ENCODE measurements around the gene RPL10A.

The RPL10A gene

DNA sequence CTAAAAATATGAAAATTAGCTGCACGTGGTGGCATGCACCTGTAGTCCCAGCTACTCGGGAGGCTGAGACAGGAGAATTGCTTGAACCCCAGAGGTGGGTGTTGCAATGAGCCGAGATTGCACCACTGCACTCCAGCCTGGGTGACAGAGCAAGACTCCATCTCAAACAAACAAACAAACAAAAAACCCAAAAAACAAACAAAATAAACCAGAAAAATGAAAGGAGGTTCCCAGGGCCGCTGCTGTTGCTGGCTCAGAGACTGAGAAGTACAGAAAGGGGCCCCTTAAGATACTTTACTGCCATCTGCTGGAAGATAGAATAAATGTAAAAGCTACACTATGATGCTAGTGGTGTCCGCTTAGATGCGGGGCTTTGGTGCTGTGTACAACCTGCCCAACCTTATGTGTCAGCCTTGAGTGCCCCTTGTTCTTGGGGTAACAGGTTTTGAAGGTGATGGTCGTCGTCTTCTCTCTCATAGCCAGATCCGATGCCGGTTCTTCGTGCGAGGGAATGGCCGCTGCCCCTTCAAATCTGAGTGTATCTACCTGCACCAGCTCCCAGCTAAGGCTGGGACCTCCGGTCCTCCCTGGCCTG, 18.8 kb upstream of the RPL10A start:
- DNase-seq = peak in 7 of 14 donors; percentile 11 to 65 (median 18)

DNA sequence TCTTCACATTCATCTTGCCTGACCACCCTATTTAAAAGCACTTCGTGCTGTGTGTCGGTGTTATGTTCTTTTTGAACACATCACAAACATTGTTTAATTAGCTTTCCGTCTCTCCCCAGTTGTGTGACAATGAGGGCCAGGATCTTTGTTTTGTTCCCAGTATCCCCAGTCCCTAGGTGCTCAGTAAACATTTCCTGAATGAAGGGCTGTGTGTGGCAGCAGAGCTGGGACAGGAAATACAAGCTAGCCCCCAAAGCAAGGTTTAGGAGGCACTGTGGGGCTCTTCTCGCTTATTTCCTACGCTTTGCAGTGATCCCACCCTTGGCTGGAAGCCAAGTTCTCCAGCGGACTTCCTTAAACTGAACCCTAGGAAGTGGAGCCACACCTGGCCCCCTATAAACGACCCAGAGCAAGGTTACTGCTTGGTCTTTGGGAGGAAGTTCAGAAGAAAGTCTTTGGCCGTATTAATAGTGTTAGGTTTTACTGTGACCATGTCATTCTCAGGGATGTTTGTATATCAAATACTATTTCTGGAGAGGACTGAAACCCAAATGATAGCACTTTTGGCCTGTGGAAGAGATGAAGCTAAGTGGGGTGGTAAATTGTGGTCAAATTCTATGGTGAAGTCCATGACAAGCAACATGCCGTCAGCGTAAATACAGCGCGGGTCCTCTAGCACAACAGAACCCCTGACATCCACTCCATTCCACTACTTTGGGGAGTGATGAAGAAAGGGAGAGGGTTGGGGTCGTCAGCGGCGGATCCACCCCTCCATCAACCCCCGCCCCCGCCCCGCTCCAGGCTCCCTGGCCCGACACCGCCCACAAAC, 16.6 kb upstream of the RPL10A start:
- no peak for DNase-seq

DNA sequence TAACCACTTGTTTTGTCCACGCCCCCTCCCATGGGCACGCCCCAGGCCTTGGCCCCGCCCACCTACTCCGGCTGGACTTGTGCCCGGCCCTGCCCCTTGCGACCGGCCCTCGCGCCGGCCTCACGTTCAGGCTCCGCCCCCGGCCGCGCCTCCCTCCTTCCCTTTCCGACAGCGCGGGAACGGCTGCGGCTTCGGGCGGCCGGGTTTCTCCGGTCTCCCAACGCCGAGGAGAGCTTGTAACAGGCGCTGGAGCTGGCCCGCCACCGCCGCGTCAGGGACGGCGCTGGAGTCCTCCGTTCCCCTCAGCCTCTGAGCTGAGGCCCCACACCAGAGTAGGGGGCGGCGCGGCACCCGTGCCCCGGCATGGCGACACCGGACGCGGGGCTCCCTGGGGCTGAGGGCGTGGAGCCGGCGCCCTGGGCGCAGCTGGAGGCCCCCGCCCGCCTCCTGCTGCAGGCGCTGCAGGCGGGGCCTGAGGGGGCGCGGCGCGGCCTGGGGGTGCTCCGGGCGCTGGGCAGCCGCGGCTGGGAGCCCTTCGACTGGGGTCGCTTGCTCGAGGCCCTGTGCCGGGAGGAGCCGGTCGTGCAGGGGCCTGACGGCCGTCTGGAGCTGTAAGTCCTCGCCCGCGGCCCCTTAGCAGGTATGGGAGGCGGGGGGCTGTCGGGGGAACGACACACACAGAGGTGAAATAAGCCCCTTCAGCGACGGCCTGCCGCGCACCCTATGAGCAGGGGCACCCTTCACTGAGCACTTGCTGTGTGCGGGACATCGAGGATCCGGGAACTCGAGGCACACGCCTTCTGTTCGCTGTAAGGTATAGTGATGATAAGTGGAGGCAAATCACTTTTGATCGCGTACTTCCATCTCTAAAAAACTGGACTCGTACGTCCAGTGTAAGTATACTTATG, 15.8 kb upstream of the RPL10A start, which contains the start of gene FANCE:
Gene FANCE (plus strand): TSS at position 156 of the 908 bp plus-strand sequence. CDS start 208 bp downstream, at position 364.
- DNase-seq = peak; percentile 26 to 93 (median 82)

DNA sequence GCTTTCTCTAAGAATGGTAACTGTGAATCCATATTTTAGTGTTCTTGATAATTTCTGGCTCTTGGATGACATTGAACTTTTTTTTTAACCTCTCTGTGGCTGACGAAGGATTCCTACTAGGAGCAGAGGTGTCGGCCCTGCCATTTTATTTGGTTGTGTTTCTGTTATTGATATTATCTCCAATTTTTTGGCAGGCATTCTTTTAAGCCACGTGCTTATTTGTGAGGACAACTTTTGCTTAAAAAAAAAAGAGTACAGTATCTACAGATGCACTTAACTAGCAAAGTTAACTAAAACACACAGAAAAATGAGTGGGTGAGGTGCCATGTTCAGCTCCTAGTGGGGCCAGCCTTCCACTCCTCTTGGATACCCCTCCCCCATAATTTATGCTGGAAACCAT, 15.0 kb upstream of the RPL10A start:
- no peak for DNase-seq

DNA sequence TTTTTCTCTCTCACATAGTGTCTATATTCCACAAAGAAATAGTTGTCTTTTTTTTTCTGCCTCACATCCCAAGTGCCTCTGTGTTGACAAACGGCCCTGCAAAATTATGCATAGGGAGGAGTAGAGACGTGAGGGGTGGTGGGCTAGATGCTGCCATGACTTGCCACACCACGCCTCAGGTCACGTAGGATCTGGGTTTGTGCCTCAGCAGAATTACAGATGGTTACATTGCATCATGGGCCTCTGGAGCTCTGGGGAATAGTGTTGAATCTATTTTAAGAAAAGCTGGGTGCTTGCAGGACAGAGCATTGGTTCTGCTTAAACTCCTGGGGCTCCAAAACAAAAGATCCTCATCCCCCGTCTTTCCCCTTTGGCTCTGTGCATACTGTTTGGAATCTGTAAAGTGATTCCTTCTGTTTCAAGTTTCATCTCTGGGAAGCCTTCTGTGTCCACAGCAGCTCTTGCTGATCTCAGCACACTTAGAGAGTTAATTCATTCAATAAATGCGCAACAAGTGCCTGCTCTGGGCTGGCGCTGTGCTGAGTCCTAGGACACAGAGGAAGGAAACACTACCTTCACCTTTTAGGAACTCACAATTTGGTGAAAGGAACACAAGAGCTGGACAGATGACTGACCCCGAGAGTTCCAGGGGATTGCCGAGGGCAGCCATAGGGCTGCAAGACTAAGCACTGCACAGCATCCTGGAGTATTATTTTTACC, 13.7 kb upstream of the RPL10A start:
- no peak for DNase-seq

DNA sequence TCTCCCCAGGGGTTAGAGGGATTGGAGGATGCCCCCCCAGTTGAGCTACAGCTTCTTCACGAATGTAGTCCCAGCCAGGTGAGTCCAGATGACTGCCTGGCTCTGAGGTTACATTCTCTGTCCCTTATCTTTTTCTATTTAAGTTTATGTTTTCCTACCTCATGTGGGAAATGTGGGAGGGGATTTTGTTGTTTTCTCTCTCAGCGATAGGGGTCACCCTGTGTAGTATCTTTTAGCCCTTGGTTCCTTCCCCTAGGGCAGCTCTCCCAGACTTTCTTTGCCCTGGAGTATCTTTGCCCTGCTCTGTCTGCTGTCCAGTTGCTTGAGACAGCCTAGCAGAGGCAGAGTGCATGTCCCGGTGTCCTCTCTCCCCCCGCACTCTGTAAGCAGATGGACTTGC, 10.3 kb upstream of the RPL10A start:
- DNase-seq = no peak

DNA sequence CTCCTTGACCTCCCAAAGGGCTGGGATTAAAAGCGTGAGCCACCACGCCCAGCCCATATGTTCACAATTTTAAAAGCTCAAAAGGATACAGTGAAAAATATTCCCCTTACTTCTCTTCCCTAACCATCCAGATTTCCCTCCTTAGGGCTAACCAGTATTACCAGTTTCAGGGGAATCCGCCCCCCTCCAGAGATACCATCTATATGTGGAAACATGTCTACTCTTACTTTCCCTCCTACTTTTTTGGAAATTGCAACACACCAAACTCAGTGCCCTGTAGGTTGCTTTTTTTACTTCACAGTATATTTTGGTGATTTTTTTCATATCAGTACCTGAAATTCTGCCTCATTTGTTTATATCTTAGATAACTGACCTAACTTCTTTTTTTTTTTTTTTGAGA, 6.9 kb upstream of the RPL10A start:
- DNase-seq = no peak

DNA sequence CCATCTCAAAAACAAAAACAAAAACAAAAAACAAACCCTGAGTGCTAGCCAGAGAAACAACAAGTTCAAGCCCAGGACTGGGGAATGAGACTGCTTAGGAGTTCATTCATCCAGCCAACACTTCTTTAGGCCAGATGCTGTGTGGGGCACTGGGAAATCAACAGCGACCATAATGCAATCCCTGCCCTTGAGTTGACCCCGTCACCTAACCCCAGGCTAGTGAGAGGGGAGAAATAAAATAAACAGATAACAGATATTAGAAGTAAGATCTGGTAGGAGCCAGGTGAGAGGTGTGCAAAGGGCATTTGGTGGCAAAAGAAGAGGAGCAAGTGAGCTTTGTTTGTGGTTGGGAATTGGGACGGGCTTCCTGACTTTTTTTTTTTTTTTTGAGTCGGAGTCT, 4.9 kb upstream of the RPL10A start:
- DNase-seq = no peak

DNA sequence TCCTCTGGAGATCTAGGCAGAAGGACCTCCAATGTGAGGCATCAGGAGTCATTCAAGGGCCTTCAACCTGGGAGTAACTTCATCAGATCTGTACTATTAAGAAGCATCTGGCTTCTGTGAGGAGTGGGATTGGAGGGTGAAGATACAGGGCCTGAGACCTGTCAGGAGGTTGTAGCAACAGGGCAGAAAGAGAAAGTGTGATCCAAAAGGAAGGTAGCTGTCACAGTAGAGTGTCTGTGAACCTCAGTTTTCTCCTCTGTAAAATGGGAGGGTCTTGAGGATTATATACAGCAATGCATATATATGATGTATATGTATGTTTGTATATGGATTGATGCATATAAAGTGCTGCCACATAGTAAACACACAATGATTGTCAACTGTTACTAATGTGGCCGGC, 2.6 kb upstream of the RPL10A start:
- DNase-seq = no peak

DNA sequence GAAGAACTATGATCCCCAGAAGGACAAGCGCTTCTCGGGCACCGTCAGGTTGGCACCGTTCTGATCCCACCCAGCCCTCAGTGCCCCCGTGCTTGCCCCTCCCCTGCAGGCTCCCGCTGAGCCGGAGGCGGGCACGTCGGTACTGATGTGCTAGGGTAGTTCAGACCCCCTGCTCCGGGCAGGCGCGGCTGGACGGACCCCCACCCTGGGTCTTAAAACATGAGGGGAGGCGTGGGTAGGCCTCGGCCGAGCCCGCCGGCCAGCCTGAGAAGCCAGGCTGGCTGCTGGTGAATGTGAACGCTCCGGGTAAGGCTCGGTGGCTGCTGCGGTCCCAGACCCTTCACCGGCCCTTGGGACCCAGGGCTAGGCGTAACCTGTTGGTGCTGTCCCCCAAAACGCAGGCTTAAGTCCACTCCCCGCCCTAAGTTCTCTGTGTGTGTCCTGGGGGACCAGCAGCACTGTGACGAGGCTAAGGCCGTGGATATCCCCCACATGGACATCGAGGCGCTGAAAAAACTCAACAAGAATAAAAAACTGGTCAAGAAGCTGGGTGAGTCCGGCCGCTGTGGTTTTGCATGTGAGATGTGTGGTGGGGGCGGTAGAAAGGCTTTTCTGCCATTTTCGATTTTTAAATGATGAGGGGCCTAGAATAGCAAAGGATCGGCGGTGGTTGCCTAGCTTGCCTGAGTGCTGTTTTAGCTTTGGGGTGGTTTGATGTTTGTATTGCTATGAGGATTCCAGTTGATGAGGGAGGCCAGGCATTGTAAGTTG, 964 bp downstream of the RPL10A start:
- peak in 2 of 14 donors; percentile 43 to 63 for DNase-seq

DNA sequence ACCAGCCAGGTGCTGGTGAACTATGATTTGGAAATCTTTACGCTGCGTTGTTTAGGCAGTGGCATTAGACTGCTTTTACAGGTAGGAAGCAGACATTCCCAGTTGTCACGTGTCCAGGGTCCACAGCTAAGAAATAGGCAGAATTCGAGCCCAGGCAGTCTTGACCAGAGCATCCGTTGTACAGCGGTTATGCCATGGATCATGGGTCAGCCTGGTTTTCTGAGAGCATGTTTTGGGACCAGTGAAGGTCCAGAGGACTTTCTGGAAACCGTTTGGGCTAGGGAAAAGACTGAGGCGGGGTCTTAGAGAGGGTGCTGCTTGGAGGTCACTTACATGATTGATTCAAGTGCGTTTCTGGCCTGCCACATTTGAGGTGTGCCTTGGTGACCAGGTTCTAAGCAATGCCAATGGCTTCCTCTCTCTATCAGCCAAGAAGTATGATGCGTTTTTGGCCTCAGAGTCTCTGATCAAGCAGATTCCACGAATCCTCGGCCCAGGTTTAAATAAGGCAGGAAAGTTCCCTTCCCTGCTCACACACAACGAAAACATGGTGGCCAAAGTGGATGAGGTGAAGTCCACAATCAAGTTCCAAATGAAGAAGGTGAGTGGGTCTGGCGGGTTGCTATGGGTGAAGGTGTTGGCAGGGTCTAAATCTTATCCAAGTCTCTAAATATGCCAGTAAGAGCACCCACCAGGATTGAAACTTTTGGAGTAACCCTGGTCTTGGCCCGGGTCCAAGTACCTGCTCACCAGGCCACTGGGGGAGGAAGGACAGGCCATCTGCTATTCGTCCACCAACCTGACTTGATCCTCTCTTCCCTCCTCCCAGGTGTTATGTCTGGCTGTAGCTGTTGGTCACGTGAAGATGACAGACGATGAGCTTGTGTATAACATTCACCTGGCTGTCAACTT, 1.8 kb downstream of the RPL10A start:
- DNase-seq = peak in 1 of 14 donors; percentile 10

DNA sequence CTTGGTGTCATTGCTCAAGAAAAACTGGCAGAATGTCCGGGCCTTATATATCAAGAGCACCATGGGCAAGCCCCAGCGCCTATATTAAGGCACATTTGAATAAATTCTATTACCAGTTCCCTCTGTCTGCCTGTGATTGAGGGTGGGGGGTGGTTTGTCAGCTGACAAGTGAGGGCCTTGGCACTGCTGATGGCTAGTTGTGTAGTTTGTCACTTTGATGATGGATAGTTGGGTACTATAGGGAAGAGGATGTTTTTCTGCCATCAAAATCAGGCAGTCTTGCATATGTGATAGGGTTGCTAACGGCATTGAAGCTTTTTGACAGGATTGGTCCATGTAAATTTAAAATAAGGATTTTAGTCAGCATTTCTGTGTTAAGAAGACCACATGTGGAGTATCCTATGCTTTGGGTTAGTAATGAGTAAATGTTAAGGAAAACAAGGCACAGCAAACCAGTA, 2.5 kb downstream of the RPL10A start:
- DNase-seq = no peak

DNA sequence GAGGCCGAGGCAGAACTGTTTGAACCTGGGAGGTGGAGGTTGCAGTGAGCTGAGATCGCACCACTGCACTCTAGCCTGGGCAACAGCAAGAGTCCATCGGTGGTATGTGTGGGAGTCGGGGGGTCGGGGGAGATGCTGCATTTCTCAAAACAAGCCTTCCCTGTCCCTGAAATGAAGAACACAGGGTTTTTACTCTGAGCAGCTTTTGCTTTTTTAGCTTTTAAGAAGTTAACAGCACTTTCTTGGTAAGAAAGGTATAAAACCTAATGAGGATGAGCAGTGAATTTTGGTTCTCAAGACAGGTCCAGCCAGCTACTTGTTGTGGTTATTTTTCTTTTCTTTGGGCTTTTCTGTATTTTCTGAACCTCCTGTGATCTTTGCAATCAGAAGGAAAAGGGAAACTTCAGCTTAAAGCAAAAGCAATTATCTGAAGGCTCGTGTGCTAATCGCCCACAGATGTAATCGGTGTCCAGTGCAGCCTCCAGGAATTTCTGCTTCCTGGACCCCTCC, 3.7 kb downstream of the RPL10A start:
- no peak for DNase-seq

DNA sequence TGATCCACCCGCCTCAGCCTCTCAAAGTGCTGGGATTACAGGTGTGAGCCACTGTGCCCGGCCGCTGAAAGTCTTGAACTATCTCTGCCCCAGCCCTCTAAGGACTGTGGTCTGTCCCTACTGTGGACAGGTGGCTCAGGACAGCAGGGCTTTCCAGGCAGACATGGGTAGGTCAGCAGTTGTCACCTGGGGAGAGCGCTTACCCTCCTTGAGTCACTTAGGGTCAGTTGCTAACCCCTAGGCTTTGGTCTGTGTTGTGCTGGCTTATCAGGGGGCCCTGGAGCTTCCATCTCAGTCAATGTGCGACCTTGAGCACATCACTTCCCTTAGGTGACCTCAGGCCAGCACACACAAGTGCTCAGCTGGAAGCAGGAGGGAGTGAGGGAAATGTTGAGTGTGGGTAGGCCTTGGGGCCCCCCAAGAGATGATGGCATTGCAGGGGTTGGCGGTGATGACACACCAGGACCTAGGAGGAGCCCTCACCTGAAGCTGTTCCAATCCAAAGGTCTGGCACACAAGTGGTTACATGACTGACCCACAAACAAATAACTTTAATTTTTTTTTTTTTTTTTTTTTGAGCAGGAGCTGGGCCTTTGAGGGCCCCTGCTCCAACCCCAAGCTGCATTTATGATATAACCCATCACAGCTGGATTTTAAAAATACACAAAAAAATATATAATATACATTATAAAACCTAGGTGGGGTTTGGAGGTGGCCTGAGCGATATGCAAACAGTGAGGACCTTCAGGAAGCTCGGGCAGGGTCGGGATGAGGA, 5.1 kb downstream of the RPL10A start:
- no peak for DNase-seq

DNA sequence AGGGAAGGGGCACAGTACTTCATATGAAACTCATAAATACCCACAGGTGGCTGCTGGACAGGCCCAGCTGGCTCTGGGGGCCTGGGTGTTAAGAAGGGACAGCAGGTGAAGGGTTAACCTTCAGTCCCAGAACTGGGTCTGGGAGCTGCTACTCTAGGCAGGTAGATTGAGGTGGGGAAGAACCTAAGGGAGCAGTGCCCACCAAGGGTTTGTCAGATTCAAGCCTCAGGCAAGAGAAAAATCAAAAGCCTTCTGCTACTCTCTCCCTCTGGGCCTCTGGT, 5.6 kb downstream of the RPL10A start:
- DNase-seq = no peak

DNA sequence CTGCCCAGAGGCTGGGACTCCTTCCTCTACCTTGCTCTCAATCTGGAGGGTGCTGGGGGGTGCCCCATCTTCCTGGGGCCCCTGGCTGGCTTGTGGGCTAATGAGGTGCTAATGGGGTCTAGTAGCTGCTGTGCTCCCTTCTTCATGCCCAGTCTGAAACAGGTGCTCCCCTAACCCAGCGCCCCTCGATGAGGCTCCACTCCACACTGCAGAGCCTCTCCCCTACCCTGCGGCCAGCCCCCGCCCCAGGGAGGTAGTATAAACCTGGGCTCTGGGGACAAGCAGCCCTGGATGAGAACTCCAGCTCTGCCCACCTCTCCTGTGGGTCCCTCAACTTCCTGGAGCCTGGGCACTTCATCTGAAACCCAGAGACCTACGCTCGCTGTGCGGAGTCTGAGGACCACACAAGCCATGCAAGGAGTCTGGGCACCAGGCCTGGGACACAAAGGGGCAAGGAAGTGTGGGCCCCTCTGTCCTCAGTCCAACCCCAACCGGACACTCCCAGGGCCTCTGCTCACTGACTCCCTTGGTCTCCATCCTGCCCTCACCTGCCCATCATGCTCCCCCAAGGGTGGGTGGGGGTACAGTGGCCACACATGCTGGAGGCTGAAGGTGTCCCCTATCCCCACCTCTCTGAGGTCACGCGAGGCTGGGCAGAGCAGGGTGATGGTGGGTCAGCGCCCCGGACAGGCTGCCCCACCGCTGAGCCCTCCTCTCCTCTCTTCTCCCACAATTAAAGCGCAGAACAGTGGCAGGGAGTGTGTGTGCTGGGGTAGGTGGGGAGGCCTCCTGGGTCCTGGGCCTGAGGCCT, 6.1 kb downstream of the RPL10A start:
- no peak for DNase-seq

DNA sequence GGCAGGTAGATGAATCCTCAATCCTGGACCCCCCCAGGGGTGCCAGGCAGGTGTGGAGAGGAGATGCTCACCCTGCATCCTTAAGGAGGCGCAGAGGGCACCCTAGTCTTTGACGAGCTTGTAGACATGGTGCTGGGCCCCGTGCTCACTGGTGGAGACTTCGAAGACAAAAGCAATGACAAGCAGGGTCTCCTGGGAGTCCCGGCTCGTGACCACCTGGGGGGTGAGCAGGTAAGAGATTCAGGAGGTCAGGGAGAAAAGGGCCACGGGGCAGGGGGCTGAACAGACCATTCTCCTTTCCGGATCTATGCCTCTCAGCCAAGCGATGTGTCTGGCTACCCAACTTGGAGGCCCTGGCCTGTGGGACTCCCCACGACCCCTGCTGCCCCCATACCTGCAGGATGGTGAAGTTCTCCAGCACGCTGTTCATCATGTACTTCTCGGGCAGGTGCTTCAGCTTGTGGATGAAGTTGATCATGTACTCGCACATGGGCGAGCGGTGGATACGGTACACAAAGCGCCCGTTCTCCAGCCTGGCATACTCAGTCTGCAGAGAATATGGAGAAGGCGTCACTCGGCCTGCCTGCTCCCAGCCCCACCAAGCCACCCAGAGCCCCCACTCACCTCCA, 6.9 kb downstream of the RPL10A start:
- no peak for DNase-seq

DNA sequence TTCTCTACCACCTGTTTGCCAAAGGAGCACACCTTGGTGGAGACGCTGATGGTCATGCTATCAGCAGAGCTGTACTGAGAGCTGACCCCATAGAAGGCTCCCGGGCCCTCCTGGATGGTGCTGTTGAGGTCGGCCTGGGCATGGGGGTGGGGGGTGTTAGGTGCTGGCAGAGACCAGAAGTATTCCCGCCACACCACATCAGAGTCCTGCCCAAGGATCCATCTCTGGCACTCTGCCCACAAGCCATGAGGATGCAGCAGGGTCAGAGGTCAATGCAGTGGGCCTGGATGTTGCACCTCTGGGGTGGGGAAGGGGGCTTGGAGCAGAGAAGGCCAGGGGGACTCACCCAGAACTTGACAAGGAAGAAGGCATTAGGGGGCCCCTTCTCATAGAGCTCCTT, 7.4 kb downstream of the RPL10A start:
- DNase-seq = no peak
